GM10266 (cell line): Measurements from ENCODE around the gene SPPL2B.

ENCODE experiments used
- DNase-seq: peaks from one replicate; pipeline ENCODE4 v3.0.0; 2012; ENCODE audit errors: extremely low spot score
- TF ChIP-seq, protein P1 (sequence below): IDR thresholded peaks from 2 replicates; pipeline ENCODE4 v1.5.1; 2012; ENCODE audit warnings: mild to moderate bottlenecking, low read depth; ENCODE audit not compliant: control insufficient read depth, insufficient read depth; ENCODE audit errors: missing control alignments

SPPL2B gene

DNA sequence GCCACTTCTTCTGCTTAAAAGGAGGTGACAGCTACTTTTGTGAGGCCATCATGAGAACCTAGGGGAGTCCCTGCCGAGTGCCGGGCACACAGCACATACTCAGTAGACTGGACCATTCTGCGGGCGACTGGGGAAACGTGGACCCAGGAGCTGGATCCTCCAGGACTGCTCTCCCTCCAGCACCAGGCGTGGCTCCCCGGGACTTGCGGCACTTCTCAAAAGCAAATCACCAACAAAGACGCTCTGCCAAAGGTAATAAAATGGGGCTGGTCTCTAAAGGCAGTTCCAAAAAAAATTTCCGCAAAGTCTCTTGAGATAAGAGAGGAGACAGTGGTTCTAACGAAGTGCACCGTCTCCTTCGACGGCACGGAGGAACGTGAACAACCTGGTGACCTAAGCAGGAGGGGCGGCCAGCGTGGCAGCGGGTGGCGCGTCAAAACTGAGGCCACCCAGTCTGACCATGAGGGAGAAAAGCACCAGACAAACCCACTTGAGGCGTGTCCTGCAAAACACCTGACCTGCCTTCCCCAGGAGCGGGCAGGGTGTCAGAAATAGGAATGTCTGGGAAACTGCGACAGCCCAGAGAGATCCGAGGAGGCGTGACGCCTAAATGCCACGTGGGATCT, 30.2 kb downstream of the SPPL2B start:
- TF ChIP-seq, protein P1, sequence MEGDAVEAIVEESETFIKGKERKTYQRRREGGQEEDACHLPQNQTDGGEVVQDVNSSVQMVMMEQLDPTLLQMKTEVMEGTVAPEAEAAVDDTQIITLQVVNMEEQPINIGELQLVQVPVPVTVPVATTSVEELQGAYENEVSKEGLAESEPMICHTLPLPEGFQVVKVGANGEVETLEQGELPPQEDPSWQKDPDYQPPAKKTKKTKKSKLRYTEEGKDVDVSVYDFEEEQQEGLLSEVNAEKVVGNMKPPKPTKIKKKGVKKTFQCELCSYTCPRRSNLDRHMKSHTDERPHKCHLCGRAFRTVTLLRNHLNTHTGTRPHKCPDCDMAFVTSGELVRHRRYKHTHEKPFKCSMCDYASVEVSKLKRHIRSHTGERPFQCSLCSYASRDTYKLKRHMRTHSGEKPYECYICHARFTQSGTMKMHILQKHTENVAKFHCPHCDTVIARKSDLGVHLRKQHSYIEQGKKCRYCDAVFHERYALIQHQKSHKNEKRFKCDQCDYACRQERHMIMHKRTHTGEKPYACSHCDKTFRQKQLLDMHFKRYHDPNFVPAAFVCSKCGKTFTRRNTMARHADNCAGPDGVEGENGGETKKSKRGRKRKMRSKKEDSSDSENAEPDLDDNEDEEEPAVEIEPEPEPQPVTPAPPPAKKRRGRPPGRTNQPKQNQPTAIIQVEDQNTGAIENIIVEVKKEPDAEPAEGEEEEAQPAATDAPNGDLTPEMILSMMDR: no peak
- DNase-seq: no peak

DNA sequence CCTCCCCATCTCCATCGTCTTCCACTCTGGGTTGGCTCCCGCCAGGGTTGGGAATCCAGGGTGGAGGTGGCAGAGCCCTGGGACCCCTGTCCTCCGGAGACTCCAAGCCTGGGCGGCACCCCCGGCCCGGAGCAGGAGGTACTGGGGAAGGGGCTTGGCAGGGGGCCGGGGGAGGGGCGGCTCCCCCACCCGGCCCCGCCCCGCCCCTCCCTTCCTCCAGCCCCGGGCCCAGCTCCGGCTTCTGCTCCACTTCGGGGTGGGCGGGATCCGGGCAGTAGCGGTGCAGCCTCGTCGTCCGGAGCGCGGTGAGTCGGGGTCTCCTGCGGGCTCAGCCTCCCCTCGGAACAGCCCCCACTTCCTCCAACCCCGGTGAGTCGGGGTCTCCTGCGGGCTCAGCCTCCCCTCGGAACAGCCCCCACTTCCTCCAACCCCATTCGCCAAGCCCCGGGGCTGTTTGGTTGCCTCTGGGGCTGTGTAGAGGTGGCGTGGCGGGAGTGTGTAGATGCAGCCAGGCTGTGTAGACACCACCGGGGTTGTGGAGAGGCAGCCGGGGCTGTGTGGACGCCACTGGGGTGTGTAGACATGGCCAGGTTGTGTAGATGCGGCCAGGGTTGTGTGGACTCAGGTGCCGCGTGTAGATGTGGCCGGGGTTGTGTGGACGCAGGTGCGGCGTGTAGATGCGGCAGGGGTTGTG, 31.7 kb downstream of the SPPL2B start, which contains the start of gene TMPRSS9:
Gene TMPRSS9 (plus strand): TSS at position 274 of the 694 bp plus-strand sequence. CDS start 29,521 bp downstream, outside the sequence.
- no peak for DNase-seq
- TF ChIP-seq, protein P1: no peak

DNA sequence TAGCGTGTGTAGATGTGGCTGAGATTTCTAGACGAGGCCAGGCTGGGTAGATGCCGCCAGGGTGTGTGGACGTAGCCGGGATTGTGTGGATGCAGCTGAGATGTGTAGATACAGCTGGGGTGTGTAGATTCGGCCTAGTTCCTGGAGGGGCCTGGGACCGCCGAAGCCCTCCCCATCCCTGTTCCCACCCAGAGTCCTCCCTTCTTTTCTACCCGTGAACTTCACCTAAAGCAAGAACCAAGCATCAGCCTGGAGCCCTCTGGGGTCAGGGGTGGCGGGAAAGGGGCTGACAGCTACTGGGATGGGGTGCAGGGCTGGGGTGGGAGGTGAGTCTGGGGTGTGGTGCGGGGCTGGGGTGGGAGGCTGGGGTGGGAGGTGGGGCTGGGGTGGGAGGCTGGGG, 32.3 kb downstream of the SPPL2B start:
- no peak for DNase-seq
- TF ChIP-seq, protein P1: no peak

DNA sequence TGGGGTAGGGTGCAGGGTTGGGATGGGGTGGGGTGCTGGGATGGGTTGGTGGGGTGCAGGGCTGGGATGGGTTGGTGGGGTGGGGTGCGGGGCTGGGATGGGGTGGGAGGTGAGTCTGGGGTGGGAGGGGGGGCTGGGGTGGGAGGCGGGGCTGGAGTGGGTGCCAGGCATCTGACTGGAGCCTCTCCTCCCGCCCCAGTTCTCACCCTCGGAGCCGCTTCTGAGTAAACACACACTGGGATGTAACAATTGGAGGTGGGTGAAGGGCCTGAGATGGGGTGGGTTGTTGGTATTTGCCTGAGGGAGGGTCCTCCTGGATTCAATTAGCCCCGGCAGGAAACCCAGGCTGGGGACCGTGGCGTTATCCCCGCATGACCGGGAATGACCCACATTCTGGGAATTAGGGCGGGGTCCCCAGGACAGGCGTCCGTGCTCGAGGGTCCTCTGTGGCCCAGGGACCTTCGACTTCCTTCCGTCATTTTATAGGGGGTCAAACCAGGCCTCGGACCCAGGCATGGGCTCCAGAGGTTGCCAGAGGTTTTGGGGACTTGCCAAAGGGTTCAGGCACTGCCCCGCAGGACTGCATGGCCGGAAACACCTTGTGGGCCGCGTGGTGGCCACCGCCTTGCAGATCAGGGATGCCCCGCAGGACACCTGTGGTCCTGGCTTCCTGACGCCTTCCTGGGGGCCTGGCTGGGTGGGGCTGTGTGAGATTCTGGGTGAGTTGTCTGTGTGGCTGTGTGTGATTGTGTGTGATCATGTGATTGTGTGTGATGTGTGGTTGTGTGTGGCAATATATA, 33.0 kb downstream of the SPPL2B start:
- no peak for DNase-seq
- TF ChIP-seq, protein P1: no peak

- TF ChIP-seq, protein P1: no peak
- DNase-seq: no peak
Observed at GRCh38 chr19:2362046-2362969, 33.8 kb downstream of the SPPL2B start.

DNA sequence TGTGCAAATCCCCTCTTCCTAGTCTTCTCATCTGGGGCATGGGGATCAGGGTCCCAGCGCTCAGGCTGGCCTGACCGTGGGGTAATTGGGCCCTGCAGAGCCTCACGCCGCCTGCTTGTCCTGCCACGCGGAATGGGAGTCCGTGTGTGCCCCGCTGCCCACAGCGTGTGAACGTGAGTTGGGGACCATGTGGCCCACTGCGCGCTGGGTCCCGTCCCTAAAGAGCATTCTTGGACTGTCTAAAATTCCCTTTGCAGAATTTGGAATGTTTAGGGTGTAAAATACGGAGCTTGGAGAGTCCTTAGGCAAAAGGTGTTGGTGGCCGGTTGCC, 34.5 kb downstream of the SPPL2B start:
- TF ChIP-seq, protein P1: no peak
- DNase-seq: no peak
